Ureter (tissue), 1 donor: ENCODE results near the gene ZNF423. TPM values are rescaled to one million over a fixed set of nuclear protein-coding genes. Genes with fewer than 3 reads are reported as not detected.

Source experiments
- DNase-seq: peaks from one replicate; pipeline ENCODE4 v3.0.0-alpha.2; 2020; ENCODE audit warnings: low spot score
- total RNA-seq: library from RNA; stranded (reverse); gene quantifications from one replicate; pipeline ENCODE4 v1.2.4, GENCODE V29; 2023
- donor health status: DM: yes; HTN: yes; CAD: no.

Gene ZNF423
- total RNA-seq, 1 donor from 2014 or later, result 15.7 TPM

- DNase-seq, result peak; percentile 41
Measured at GRCh38 chr16:49602201-49602975, 253.5 kb downstream of the ZNF423 start.

- peak; percentile 31 for DNase-seq
Measured at GRCh38 chr16:49601576-49601975, 254.3 kb downstream of the ZNF423 start.

- peak; percentile 10 for DNase-seq
Measured at GRCh38 chr16:49600976-49601375, 254.9 kb downstream of the ZNF423 start.

- DNase-seq, result peak; percentile 29
Measured at GRCh38 chr16:49600536-49600935, 255.4 kb downstream of the ZNF423 start.

GRCh38 chr16:49599704-49600103 is 256.2 kb downstream of the ZNF423 start:
- DNase-seq, result peak; percentile 6

- DNase-seq, result peak; percentile 8
Measured at GRCh38 chr16:49599281-49599680, 256.6 kb downstream of the ZNF423 start.

- peak; percentile 20 for DNase-seq
Measured at GRCh38 chr16:49598383-49599170, 257.3 kb downstream of the ZNF423 start.

GRCh38 chr16:49597796-49598195 is 258.1 kb downstream of the ZNF423 start:
- peak; percentile 1 for DNase-seq

- peak; percentile 38 for DNase-seq
Measured at GRCh38 chr16:49596648-49597291, 259.1 kb downstream of the ZNF423 start.

GRCh38 chr16:49596068-49596467 is 259.8 kb downstream of the ZNF423 start:
- no peak for DNase-seq

- DNase-seq, result peak; percentile 15
Measured at GRCh38 chr16:49594685-49595498, 261.0 kb downstream of the ZNF423 start.

GRCh38 chr16:49594153-49594552 is 261.8 kb downstream of the ZNF423 start:
- no peak for DNase-seq

- DNase-seq, result no peak
Measured at GRCh38 chr16:49593424-49594040, 262.4 kb downstream of the ZNF423 start.

- no peak for DNase-seq
Measured at GRCh38 chr16:49592546-49593423, 263.1 kb downstream of the ZNF423 start.

- no peak for DNase-seq
Measured at GRCh38 chr16:49590166-49590871, 265.6 kb downstream of the ZNF423 start.

GRCh38 chr16:49589544-49590031 is 266.3 kb downstream of the ZNF423 start:
- no peak for DNase-seq

- no peak for DNase-seq
Measured at GRCh38 chr16:49588729-49589384, 267.1 kb downstream of the ZNF423 start.

- DNase-seq, result no peak
Measured at GRCh38 chr16:49588026-49588425, 267.9 kb downstream of the ZNF423 start.

GRCh38 chr16:49587511-49587910 is 268.4 kb downstream of the ZNF423 start:
- no peak for DNase-seq
